VCaP (cell line): ENCODE data around the gene TMEM273.

Source experiments
- H3K27ac ChIP-seq: fragments of 450-650 bp; 2 replicates; pipeline ENCODE4 v1.5.1; 2017
- TF ChIP-seq, protein P1 (sequence below): fragments of 450-650 bp; conservative IDR thresholded peaks from 2 replicates; pipeline ENCODE4 v1.5.1; 2017; ENCODE audit warnings: mild to moderate bottlenecking, moderate library complexity

TMEM273 gene

DNA sequence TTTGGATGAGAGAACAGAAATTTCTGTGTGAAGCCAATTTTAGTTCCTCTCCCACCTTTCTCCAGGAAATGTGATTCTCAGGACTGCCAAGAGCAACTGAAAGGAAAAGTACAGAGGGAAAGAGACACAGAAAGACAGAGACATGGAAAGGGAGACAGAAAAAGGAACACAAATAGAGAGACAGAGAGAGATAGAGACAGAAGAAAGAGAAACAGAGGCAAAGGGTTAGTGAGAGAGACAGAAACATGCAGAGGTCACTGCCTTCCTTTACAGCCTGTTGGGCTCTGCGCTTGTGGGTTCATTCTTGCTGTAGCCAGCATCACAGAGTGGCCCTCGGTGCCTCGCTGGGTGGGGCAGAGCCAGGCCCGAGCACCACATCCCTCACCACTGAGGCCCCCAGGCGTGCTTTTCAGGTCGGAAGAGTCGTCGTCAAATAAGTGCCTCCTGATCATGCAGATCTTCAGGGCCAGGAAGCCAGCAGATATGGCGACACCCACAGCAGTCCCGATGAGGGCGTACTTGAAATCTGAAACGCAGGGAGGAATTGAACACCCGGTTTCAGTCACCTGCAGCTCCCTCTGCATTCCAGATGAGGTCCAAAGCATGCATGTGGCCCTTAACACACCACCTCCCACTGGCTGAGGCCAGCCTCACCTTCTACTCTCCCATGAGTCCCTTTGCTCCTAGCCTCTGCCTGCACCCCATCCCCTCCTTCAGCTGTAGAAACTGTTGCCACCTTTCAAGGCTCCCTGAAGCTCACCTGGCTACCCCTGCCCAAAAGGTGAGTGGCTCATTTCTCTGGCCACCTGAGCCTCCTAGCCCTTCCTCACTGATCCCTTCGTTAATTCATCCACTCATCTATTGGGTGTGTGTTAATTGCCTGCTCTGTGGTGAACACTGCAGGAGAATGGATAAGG lies 21.4 kb downstream of the TMEM273 start:
- H3K27ac ChIP-seq: no peak overlapping the region
- TF ChIP-seq, protein P1, sequence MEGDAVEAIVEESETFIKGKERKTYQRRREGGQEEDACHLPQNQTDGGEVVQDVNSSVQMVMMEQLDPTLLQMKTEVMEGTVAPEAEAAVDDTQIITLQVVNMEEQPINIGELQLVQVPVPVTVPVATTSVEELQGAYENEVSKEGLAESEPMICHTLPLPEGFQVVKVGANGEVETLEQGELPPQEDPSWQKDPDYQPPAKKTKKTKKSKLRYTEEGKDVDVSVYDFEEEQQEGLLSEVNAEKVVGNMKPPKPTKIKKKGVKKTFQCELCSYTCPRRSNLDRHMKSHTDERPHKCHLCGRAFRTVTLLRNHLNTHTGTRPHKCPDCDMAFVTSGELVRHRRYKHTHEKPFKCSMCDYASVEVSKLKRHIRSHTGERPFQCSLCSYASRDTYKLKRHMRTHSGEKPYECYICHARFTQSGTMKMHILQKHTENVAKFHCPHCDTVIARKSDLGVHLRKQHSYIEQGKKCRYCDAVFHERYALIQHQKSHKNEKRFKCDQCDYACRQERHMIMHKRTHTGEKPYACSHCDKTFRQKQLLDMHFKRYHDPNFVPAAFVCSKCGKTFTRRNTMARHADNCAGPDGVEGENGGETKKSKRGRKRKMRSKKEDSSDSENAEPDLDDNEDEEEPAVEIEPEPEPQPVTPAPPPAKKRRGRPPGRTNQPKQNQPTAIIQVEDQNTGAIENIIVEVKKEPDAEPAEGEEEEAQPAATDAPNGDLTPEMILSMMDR: no peak

DNA sequence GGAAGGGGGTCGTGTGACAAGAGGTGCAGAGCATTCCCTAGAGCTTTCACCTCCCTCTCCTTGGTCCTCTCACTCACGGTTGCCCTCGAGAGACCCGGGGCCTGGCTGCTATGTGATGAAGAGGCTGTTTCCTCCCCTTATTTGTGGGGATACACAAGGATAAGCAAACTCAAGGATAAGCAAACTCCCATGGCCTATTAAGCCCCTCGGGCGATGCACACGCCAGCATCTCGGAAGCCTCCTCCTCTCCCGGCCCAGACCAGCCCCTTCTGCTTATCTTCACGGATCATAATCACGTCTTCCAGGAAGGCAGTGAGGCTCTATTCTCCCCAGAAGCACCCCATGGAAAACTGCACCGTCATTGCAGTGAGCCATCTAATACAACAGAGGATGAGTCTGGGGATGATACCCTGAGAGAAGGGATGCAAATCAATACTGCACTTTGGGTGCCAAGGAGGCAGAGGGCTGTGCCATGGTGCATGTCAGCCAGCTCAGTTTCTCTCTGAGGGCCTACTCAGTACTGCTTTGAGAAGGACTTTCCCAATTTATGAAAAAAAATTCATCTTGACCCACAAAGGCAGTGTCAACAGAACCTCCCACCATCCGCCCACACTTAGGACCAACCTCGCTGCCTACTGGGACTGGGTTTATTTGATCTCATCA lies 22.2 kb downstream of the TMEM273 start:
- H3K27ac ChIP-seq: no peak overlapping the region
- TF ChIP-seq, protein P1: no peak

DNA sequence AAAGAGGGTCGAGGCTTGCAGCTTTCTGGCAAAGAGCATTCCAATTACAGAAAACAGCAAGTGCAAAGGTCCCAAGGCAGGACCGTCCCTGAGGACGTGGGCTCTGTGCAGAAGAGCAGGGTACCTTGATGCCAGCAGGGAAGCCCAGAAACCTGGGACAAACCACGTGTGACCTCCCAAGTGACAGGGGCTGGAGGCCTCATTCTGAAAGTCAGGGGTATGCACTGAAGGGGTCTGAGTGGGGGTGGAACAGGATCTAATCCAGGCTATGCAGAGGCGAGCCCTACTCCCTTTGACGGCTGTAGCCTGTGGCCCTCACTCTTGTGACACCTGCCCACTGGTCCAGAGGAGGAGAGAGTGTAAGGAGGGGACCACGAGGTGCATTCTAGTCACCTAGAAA lies 22.9 kb downstream of the TMEM273 start:
- TF ChIP-seq, protein P1: no peak
- no peak overlapping the region for H3K27ac ChIP-seq

DNA sequence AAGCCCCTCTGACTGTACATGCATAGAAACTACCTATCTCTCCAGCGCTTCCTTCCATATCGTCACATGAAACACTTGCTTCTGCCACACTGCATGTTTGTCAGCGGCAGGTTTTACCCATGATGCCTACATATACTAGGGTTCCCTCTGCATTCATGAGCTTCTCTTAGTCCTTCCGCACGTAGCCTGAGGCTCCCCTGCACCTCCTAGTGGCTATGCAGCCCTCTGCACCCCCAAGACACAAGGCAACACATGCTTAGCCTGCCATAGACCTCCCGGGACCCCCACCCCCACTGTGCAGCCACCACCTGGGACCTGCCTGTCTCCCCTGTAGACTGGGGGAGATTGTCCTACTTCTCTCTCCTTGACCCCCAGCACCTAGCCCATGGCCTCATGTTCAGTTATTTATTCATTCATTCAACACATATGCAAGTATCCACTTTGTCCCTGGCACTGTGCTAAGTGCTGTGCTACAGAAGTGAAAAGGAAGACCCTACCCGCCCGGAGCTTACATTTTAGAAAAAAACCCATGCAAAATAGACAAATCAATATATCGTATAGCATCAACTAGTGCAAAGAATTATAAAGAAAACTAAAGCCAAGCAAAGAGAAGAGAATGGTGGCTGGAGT lies 23.5 kb downstream of the TMEM273 start:
- TF ChIP-seq, protein P1: peak; percentile 63
- no peak overlapping the region for H3K27ac ChIP-seq

DNA sequence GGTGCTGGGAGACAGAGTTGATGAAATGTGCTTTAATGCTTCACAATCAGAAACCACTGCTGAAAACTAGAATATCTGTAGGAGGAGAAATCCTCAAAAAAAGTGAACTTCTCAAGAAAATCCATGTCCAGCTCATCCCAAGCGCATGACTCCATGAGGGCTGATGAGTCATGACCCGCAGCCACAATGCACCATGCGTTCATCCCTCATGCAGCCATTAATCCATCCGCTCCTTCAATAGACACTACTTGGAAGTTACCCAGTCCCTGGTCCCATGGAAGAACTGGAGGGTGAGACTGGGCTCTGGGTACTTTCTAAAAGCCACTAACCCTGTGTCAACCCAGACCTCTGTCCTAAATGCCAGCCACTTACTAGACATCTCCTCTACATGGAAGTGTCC lies 24.4 kb downstream of the TMEM273 start:
- TF ChIP-seq, protein P1: no peak
- H3K27ac ChIP-seq: no peak overlapping the region

DNA sequence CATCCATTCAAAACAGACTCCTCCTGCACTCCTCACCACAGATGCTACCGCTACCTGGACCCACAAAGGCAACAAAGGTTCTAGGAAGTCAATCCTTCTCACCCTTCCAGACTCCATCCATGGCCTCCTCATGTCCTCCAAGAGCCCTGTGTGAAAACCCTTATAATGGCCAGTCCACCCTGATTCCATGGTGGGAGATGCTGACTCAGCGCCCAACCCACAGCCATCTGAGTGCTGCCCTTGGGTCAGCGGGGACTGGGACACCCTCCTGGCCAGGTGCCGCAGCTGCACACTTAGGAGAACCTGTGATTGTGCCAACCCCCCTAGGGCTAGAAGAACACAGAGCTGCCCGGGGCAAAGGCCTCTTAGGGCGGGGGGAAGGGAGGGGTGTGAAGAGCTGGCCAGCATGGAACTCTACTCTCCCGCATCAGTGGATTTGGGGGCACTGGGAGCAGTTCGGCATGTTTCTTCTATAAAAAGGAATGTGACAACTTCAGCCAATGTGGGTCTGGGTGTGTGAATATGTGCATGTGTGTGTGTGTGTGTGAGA lies 25.4 kb downstream of the TMEM273 start:
- TF ChIP-seq, protein P1: no peak
- H3K27ac ChIP-seq: no peak overlapping the region

DNA sequence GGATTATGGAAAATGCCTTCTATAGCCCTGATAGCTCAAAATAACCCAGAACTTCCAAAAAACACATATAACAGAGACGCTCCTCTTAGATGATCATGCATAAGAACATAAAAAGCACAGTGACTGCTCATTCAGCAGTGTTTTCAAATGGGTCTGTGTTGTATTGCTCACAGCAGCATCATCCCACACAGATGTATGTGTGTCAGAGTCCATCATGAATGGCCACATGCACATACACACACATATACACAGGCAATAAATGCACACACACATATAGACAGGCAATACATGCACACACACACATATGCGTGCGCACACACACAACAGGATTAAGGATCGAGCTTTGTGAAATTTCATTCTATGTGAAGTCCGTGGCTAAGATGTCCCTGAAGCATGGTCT lies 26.1 kb downstream of the TMEM273 start:
- no peak overlapping the region for H3K27ac ChIP-seq
- TF ChIP-seq, protein P1: no peak
